ENCODE results near the gene PBRM1. TPM values are rescaled to one million over a fixed set of nuclear protein-coding genes. Genes with fewer than 3 reads are reported as not detected.

PBRM1 gene
- total and polyA plus RNA-seq, 2 of the 8 experiments (the other 6 are each of a cell fraction or from before 2014, with no cell fraction given): 19.3 to 65.8 TPM

- Histone ChIP-seq H3K4ac (replicated peaks; ENCODE audit: insufficient read length, low read depth, low read length) (no peak overlapping the region), H2BK15ac (ENCODE audit: low read length) (no peak overlapping the region), H2BK12ac (ENCODE audit: low read depth, low read length) (no peak overlapping the region), H2AK5ac (ENCODE audit: low read depth, low read length) (no peak overlapping the region), H2BK5ac (ENCODE audit: low read depth, low read length) (no peak overlapping the region), H4K8ac (ENCODE audit: extremely low read depth, insufficient read depth, low read length) (no peak overlapping the region), H3K79me2 (ENCODE audit: control insufficient read depth in 1 of 2, insufficient read depth in 2 of 2, low read length in 2 of 2) (no peaks in the 10 kb centered on the region), H3K79me1 (ENCODE audit: low read depth, low read length) (no peaks in the 10 kb centered on the region), H3K36me3 (ENCODE audit: control insufficient read depth in 2 of 4, insufficient read depth in 4 of 4, low read length in 3 of 4) (peaks cover 0 to 5% (median 0%) of the 10 kb centered on the region in 4 experiments; a peak in 3 of 8 replicates), H4K5ac (ENCODE audit: insufficient read length, low read depth, low read length) (no peak overlapping the region), H3K56ac (replicated peaks; ENCODE audit: insufficient read length, low read depth, low read length) (no peak overlapping the region), H3K18ac (ENCODE audit: extremely low read depth, low read length) (no peak overlapping the region), H3K14ac (ENCODE audit: insufficient read length) (no peak overlapping the region), H3K4me2 (ENCODE audit: insufficient read depth in 1 of 2, low read depth in 2 of 2, low read length in 2 of 2) (no peak overlapping the region), H3K9ac (replicated peaks in 1 of 4; ENCODE audit: extremely low read depth in 1 of 4, low read depth in 3 of 4, low read length in 3 of 4) (no peak overlapping the region), H3K23me2 (ENCODE audit: low read depth, low read length) (no peaks in the 10 kb centered on the region), H2AFZ (ENCODE audit: low read length) (no peak overlapping the region), H3K4me3 (ENCODE audit: extremely low read depth in 1 of 4, insufficient read depth in 2 of 4, low read depth in 3 of 4, low read length in 4 of 4) (no peak overlapping the region), H3K27ac (ENCODE audit: low read depth, low read length) (no peak overlapping the region), H3K27me3 (replicated peaks in 1 of 4; ENCODE audit: control insufficient read depth in 3 of 4, extremely low read depth in 1 of 4, insufficient read depth in 3 of 4, low read length in 3 of 4) (no peaks in the 10 kb centered on the region), H3K23ac (ENCODE audit: insufficient read length) (no peak overlapping the region), H3K9me3 (ENCODE audit: insufficient read depth in 2 of 2, low read depth in 1 of 2, low read length in 1 of 2) (no peaks in the 10 kb centered on the region), H4K20me1 (replicated peaks in 1 of 2; ENCODE audit: control insufficient read depth in 1 of 2, insufficient read depth in 2 of 2, low read length in 2 of 2) (no peaks in the 10 kb centered on the region), H2BK120ac (replicated peaks; ENCODE audit: low read depth, low read length) (no peak overlapping the region), H3K4me1 (replicated peaks in 1 of 4; ENCODE audit: control insufficient read depth in 3 of 4, insufficient read depth in 4 of 4, low read length in 3 of 4) (no peaks in the 10 kb centered on the region), H2BK20ac (ENCODE audit: low read length) (no peak overlapping the region), H4K91ac (replicated peaks; ENCODE audit: insufficient read length, low read length) (no peak overlapping the region)
- ChIA-PET POLR2A (ENCODE audit: partially characterized antibody) (interaction anchor here (0.6 kb wide), 1 partner anchor 20 kb away, joined by 3 read pairs; no protein-coding TSS in a partner anchor), CTCF (ENCODE audit: partially characterized antibody) (interaction anchor here (0.6 to 1.0 kb wide), 2 partner anchors 18 to 170 kb away, joined by 3 read pairs; no protein-coding TSS in a partner anchor)
- FAIRE-seq (no peak), DNase-seq (ENCODE audit: low read depth in 1 of 2, low spot score in 2 of 2) (no peak)
- WGBS, 2 experiments (ENCODE audit: extremely low coverage in 1 of 2, insufficient coverage in 1 of 2, insufficient read length in 1 of 2, insufficient replicate concordance in 2 of 2, low coverage in 1 of 2, low lambda C conversion rate in 2 of 2, missing lambda C conversion rate in 1 of 2): 92% methylated on average over 4 of the region's 4 CpGs; no CpG with 5 or more reads in 1 of the 2 experiments
- no peak for TF ChIP-seq PHF8 (conservative IDR thresholded peaks at IDR 0.05; ENCODE audit: low read depth, low read length)
- TF ChIP-seq FOSL1 (IDR thresholded peaks at IDR 0.05; ENCODE audit: insufficient read depth, low read depth, low read length): no peak
- no peak for TF ChIP-seq GTF2F1 (IDR thresholded peaks at IDR 0.05; ENCODE audit: borderline replicate concordance, low read depth, low read length)
- TF ChIP-seq EP300 (IDR thresholded peaks at IDR 0.05; ENCODE audit: borderline replicate concordance in 1 of 2, low read depth in 2 of 2, low read length in 2 of 2): no peak
- TF ChIP-seq CTCF (IDR thresholded peaks at IDR 0.05; ENCODE audit: control extremely low read depth in 1 of 3, insufficient read depth in 1 of 3, low read depth in 1 of 3, low read length in 3 of 3): no peak
- no peak for TF ChIP-seq GABPA (IDR thresholded peaks at IDR 0.05; ENCODE audit: borderline replicate concordance, insufficient read depth, low read length)
- no peak for TF ChIP-seq SRF (IDR thresholded peaks at IDR 0.05; ENCODE audit: low read depth, low read length)
- no peak for TF ChIP-seq NRF1 (IDR thresholded peaks at IDR 0.05; ENCODE audit: low read depth, low read length)
- no peak for TF ChIP-seq SIRT6 (IDR thresholded peaks at IDR 0.05; ENCODE audit: low read length)
Measured at GRCh38 chr3:52570076-52570475, 115.6 kb downstream of the PBRM1 start.

All from H1 (cell line).